Right lobe of liver (tissue), 6 donors: ENCODE measurements around the gene LLGL2. TPM values are rescaled to one million over a fixed set of nuclear protein-coding genes. Genes with fewer than 3 reads are reported as not detected.
"Not testable (repeated sequence)": the region's sequence is repeated elsewhere in the genome, so short reads cannot be mapped to it uniquely, and the experiment has no call there.

Source experiments
- ATAC-seq, 4 donors: fragments of 200-7000 bp; cut with Tn5 transposase; one replicate each; pipeline ENCODE4 v1.9.1; 2020; ENCODE audit warnings: mild to moderate bottlenecking in 4 of 4, moderate library complexity in 4 of 4
- DNase-seq, 3 donors: peaks; one replicate each; pipeline ENCODE4 v3.0.0-alpha.2; 2020
- H3K27ac ChIP-seq, 3 donors: fragments of 200-600 bp; one replicate each; pipeline ENCODE4 v1.8.0; 2022
- H3K27me3 ChIP-seq, 2 donors: fragments of 200-600 bp; one replicate each; pipeline ENCODE4 v1.8.0; 2022
- H3K36me3 ChIP-seq, 4 donors: fragments of 200-600 bp; sonication (generic) in 1 of 4; one replicate each; pipeline versions ENCODE4 v1.5.1 to v1.8.0; 2017 to 2022; ENCODE audit warnings: control low read depth in 1 of 4
- H3K4me1 ChIP-seq, 4 donors: fragments of 200-600 bp; sonication (generic) in 1 of 4; one replicate each; pipeline versions ENCODE4 v1.5.1 to v1.8.0; 2017 to 2022; ENCODE audit warnings: control low read depth in 1 of 4
- H3K4me3 ChIP-seq, 3 donors: fragments of 200-600 bp; one replicate each; pipeline ENCODE4 v1.8.0; 2022
- H3K9me3 ChIP-seq, 4 donors: fragments of 200-600 bp; sonication (generic) in 1 of 4; one replicate each; pipeline versions ENCODE4 v1.5.1 to v1.8.0; 2017 to 2022; ENCODE audit warnings: control low read depth in 1 of 4
- CTCF ChIP-seq, 4 donors: fragments of 200-600 bp in 3 of 4; fragments of 450-650 bp in 1 of 4; IDR thresholded peaks; one replicate each; pipeline versions ENCODE4 v1.5.1 to v1.8.0; 2016 to 2022; ENCODE audit warnings: antibody characterized with exemption in 4 of 4, mild to moderate bottlenecking in 2 of 4
- POLR2A ChIP-seq: fragments of 450-650 bp; IDR thresholded peaks from one replicate; pipeline ENCODE4 v1.6.1; 2017; ENCODE audit warnings: antibody characterized with exemption, mild to moderate bottlenecking
- WGBS: methylation state at CpG from one replicate; pipeline ENCODE4 v1.1.6; 2018; ENCODE audit warnings: low coverage, low lambda C conversion rate; ENCODE audit not compliant: insufficient coverage; ENCODE audit errors: missing lambda C conversion rate; 5-methylcytosine and 5-hydroxymethylcytosine counted together
- intact Hi-C, 2 donors: fragments of 100-400 bp; cut with DNase I; formaldehyde crosslinking; loops; one replicate each; pipeline versions ENCODE4 v1.11.2 to v1.14.1; 2022
- total RNA-seq, 6 experiments: library from RNA; depleted of rRNA in 2 of 6; stranded (reverse); fragments of >200 nt in 2 of 6; fragmentation: NEBNext Ultra II Directional in 3 of 6; extraction: Animal tissue kit (Norgen Biotek cat#: 25700) in 3 of 6; gene quantifications; one replicate each; pipeline versions ENCODE4 v1.1.0 to v1.2.4, GENCODE V29; 2016 to 2023
- donor health status: DM: no; HTN: yes; CAD: no.
- donor health status: DM: no; HTN: no; CAD: no.
- donor health status: DM: no; HTN: no; CAD: no.
- donor health status: DM: no; HTN: yes; CAD: no.
- donor health status: DM: no; HTN: yes; CAD: no.

Gene LLGL2
- total RNA-seq, 6 experiments from 2014 or later, result 32.8 to 71.4 (median 44.6) TPM

GRCh38 chr17:75476752-75477489 lies 48.6 kb upstream of the LLGL2 start:
- DNase-seq (no peak), ATAC-seq (peak; percentile 36 to 61 (median 50))
- TF ChIP-seq POLR2A (no peak), CTCF (IDR thresholded peaks at IDR 0.05) (no peak)
- intact Hi-C loops, result no loop called here
- Histone ChIP-seq H3K4me1 (peaks cover 0 to 16% (median 0%) of the 10 kb centered on the region in 4 donors), H3K27ac (peak overlapping the region in 2 of 3 donors; percentile 34 to 48), H3K4me3 (no peak overlapping the region), H3K27me3 (no peaks in the 10 kb centered on the region), H3K36me3 (peaks cover 0 to 7% (median 3%) of the 10 kb centered on the region in 4 donors), H3K9me3 (no peaks in the 10 kb centered on the region)
- 64% methylated on average over 4 of the region's 11 CpGs for WGBS

GRCh38 chr17:75477490-75477862 lies 48.0 kb upstream of the LLGL2 start:
- DNase-seq, ATAC-seq, H3K9me3 ChIP-seq, intact Hi-C loops, H3K36me3 ChIP-seq, H3K27me3 ChIP-seq, H3K4me3 ChIP-seq: not testable (repeated sequence)
- Histone ChIP-seq H3K27ac (peak overlapping the region in 2 of 3 donors; percentile 34 to 48), H3K4me1 (peaks cover 0 to 11% (median 0%) of the 10 kb centered on the region in 4 donors)
- WGBS, result 17% methylated on average over 1 of the region's 11 CpGs

GRCh38 chr17:75478508-75478907 lies 47.0 kb upstream of the LLGL2 start:
- intact Hi-C loops, result no loop called here
- DNase-seq, result no peak
- Histone ChIP-seq H3K4me1 (peaks cover 0 to 9% (median 0%) of the 10 kb centered on the region in 4 donors), H3K4me3 (no peak overlapping the region), H3K27ac (no peak overlapping the region), H3K36me3 (peaks cover 0 to under 1% (median 0%) of the 10 kb centered on the region in 4 donors), H3K9me3 (no peaks in the 10 kb centered on the region), H3K27me3 (no peaks in the 10 kb centered on the region)
- no peak for ATAC-seq
- WGBS, result 83% methylated on average over 7 of the region's 7 CpGs
- TF ChIP-seq CTCF (IDR thresholded peaks at IDR 0.05), result no peak
- no peak for TF ChIP-seq POLR2A

GRCh38 chr17:75480281-75480680 lies 45.2 kb upstream of the LLGL2 start:
- H3K36me3 ChIP-seq, result no peaks in the 10 kb centered on the region
- no peak overlapping the region for H3K27ac ChIP-seq
- H3K4me3 ChIP-seq, result no peak overlapping the region
- TF ChIP-seq POLR2A (no peak), CTCF (IDR thresholded peaks at IDR 0.05) (no peak)
- intact Hi-C loops, result no loop called here
- no CpG with 5 or more reads among the region's 6 CpGs for WGBS
- ATAC-seq (no peak), DNase-seq (peak in 1 of 3 donors; percentile 39)
- H3K27me3 ChIP-seq, result no peaks in the 10 kb centered on the region
- H3K9me3 ChIP-seq, result no peaks in the 10 kb centered on the region
- peaks cover 0 to 9% (median 0%) of the 10 kb centered on the region in 4 donors for H3K4me1 ChIP-seq
